HG03354 (cell line): ENCODE measurements around the gene GAS2L1.
"Not testable (repeated sequence)": the region's sequence is repeated elsewhere in the genome, so short reads cannot be mapped to it uniquely, and the experiment has no call there.

Experiments used
- ATAC-seq: cut with Tn5 transposase; IDR thresholded peaks from one replicate; pipeline ENCODE4 v1.9.1; 2021; ENCODE audit warnings: mild to moderate bottlenecking; ENCODE audit not compliant: unreplicated experiment, poor library complexity, severe bottlenecking

The GAS2L1 gene

GRCh38 chr22:29339381-29340235, 33.2 kb downstream of the GAS2L1 start:
- ATAC-seq, result no peak

GRCh38 chr22:29340566-29340965, 34.1 kb downstream of the GAS2L1 start:
- ATAC-seq, result no peak

- ATAC-seq, result no peak
Measured at GRCh38 chr22:29341056-29341848, 34.8 kb downstream of the GAS2L1 start.

- ATAC-seq, result no peak
Measured at GRCh38 chr22:29341849-29342127, 35.3 kb downstream of the GAS2L1 start.

GRCh38 chr22:29342177-29342576, 35.7 kb downstream of the GAS2L1 start:
- no peak for ATAC-seq

GRCh38 chr22:29342577-29343312, 36.3 kb downstream of the GAS2L1 start:
- no peak for ATAC-seq

DNA sequence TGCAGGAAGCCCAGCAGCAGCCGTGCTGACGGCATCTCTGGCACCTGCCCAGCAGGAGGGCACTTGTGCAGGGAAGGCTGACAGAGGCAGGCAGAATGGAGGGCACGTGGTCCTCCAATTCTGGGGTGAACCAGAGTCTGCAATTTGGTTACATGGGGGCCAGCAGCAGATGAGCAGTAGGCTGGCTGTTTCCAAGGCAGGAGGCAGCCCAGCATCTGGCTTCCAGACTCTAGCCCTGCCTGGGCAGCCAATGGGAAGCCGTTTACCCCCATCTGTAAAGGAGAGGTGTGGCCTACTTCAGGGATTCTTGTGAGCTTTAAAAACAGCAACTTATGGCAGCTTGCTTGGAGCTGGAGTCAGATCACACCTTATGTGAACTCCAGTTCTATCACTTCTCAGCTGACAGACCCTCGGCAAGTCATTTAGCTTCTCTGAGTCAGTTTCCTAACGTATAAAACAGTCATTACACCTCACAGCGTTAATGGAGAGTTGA, 36.9 kb downstream of the GAS2L1 start:
- no peak for ATAC-seq

DNA sequence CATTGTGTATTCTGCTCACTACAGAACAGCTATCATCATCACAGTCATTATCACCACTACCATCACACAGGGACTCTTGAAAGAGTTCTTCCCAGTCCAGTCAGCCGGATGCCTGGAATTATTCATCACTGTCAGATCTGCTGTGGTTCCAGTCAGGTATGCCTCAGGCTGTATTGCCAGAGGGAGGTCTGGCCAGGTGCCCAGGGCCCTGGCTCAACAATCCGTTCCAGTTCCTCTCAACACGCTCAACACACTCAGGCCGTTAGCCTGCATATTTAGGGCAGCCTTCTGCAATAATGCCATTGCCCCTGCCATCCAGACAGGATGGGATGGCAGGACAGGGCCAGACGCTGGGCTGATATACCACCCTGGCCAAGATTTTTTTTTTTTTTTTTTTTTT, 37.7 kb downstream of the GAS2L1 start:
- no peak for ATAC-seq

GRCh38 chr22:29344889-29345288, 38.4 kb downstream of the GAS2L1 start:
- not testable (repeated sequence) for ATAC-seq

DNA sequence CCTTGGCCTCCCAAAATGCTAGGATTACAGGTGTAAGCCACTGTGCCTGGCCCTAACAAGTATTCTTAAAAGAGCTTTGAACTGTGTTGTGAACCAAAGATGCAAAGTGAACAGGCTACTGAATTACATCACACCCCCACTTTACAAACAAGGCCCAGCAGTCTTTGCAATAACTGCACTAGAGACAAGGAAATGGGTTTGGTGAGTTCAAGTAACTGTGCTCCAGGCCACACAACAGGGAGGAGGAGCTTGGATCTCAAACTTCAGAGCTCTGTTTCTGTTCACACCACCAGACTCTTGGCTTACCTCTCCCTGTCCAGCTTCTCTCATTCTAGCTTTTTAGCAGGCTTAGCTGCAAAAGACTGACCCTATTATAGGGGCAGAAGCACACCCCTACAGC, 39.5 kb downstream of the GAS2L1 start:
- no peak for ATAC-seq

- ATAC-seq, result no peak
Measured at GRCh38 chr22:29346659-29347058, 40.2 kb downstream of the GAS2L1 start.

DNA sequence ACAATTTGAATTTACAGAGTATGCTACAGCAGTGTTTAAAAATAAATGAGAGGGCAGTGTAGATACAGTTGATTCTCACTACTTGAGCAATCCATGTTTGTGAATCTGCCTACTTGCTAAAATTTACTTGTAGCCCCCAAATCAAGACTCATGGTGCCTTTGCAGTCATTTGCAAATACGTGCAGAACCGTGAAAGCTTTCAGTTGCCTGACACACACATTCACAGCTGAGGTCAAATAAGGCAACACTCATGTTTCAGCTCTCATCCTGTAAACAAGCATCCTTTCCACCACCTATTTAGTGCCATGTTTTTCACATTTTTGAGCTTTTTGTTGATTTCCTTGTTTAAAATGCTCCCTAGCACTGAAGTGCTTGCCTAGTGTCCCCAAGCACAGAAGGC, 41.6 kb downstream of the GAS2L1 start:
- no peak for ATAC-seq

DNA sequence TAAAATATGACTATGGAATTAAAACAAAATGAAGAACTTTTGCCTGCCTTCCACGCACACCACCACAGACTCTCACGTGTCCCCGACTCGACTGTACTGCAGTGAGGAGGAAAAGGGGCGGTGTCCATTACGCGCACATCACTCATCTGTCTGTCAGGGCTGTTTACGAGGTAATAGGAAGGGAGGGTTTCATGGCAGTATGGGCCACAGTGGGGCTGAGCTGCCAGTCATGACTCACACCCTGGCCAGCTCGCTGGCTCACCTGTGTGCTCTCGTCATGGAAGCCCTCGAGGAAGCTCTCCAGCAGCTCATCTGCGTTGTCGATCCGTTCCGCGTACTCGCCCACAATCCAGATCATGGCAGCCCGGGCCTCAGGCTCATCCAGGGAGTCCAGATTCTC, 42.5 kb downstream of the GAS2L1 start:
- no peak for ATAC-seq

DNA sequence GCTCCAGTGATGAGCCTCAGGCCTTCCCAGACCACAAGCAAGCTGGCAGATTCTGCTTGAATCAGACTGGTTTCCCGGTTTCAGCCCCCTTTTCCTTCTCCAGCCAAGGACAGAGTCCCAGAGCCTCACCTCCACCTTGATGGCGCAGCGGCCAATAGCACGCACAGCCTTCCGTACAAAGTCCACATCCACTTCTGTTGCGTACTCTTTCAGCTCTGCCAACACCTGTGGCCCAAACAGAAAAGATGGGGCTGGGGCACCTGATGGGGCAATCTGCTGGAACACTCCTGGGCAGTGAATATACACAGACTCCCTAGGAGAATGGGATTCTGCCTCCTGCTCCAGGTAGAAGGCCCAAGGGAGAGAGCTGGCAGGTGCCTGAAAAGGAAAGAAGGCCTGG, 44.6 kb downstream of the GAS2L1 start:
- no peak for ATAC-seq

DNA sequence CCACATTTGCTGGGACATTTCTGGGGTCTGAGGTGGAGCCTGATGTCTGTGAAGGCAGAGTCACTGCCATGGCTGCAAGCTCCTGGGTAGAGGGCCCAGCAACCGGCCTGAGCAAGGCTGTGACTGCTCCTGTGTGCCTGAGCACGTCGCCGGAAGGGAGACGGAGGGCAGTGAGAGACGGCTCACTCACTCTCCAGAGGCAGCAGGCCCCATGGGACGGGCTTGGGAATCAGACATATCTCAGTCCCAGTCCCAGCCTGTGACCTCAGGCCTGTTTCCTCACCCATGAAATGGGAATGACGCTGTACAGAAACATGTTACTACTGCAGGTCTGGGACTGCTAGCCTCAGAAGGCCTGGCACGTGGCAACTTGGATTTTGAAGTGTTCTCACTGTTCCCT, 45.4 kb downstream of the GAS2L1 start:
- ATAC-seq, result no peak

- ATAC-seq, result no peak
Measured at GRCh38 chr22:29352778-29353177, 46.3 kb downstream of the GAS2L1 start.

DNA sequence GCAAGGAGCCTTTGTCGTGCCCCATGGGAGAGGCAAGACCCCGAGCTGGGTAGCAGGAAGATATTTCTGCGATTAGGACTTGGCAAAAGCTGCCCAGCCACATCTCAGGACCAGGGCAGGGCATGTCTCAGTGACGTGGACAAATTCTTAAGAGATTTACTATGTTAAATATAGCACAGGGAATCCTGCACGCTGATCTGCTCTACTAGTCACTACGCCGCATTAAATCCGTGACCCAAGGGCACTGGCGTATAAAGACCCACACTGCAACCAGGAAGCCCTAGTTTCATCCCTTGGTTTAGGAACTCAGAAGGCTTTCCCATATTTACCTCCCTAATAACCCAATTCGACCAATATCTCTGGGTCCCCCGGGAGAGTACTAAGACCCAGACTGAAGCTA, 46.8 kb downstream of the GAS2L1 start:
- no peak for ATAC-seq

- ATAC-seq, result no peak
Measured at GRCh38 chr22:29353860-29354259, 47.4 kb downstream of the GAS2L1 start.

GRCh38 chr22:29357193-29357890, 50.9 kb downstream of the GAS2L1 start:
- not testable (repeated sequence) for ATAC-seq

- ATAC-seq, result no peak
Measured at GRCh38 chr22:29359469-29359868, 53.0 kb downstream of the GAS2L1 start.
